GM23248 (cell line): Measurements from ENCODE around the gene CRHR2. TPM values are rescaled to one million over a fixed set of nuclear protein-coding genes. Genes with fewer than 3 reads are reported as not detected.

Experiments used
- DNase-seq: peaks from one replicate; pipeline ENCODE4 v3.0.0-alpha.2; 2015
- H2AFZ ChIP-seq: fragments of 200-600 bp; sonication (generic); 2 replicates; pipeline ENCODE4 v1.6.1; 2016; ENCODE audit warnings: antibody characterized with exemption
- H3F3A ChIP-seq: fragments of 200-600 bp; sonication (generic); 2 replicates; pipeline ENCODE4 v1.6.1; 2016; ENCODE audit warnings: mild to moderate bottlenecking, antibody characterized with exemption, mixed run types; ENCODE audit not compliant: insufficient read depth
- H3K27ac ChIP-seq: fragments of 200-600 bp; sonication (generic); 2 replicates; pipeline ENCODE4 v1.5.1; 2016; ENCODE audit warnings: mild to moderate bottlenecking
- H3K27me3 ChIP-seq: fragments of 200-600 bp; sonication (generic); replicated peaks from 2 replicates; pipeline ENCODE4 v1.6.1; 2016; ENCODE audit warnings: mild to moderate bottlenecking; ENCODE audit not compliant: insufficient read depth
- H3K36me3 ChIP-seq: fragments of 200-600 bp; sonication (generic); 2 replicates; pipeline ENCODE4 v1.6.1; 2016; ENCODE audit warnings: low read depth, mild to moderate bottlenecking
- H3K4me1 ChIP-seq: fragments of 200-600 bp; sonication (generic); 2 replicates; pipeline ENCODE4 v1.6.1; 2016; ENCODE audit warnings: mild to moderate bottlenecking; ENCODE audit not compliant: insufficient read depth
- H3K4me2 ChIP-seq: fragments of 200-600 bp; sonication (generic); one replicate; pipeline ENCODE4 v1.6.1; 2016; ENCODE audit warnings: mild to moderate bottlenecking; ENCODE audit not compliant: unreplicated experiment
- H3K4me3 ChIP-seq: fragments of 200-600 bp; sonication (generic); 2 replicates; pipeline ENCODE4 v1.5.1; 2016; ENCODE audit warnings: mild to moderate bottlenecking
- H3K79me2 ChIP-seq: fragments of 200-600 bp; sonication (generic); 2 replicates; pipeline ENCODE4 v1.6.1; 2016; ENCODE audit warnings: mild to moderate bottlenecking; ENCODE audit not compliant: insufficient read depth
- H3K9ac ChIP-seq: fragments of 200-600 bp; sonication (generic); 2 replicates; pipeline ENCODE4 v1.6.1; 2016; ENCODE audit warnings: mild to moderate bottlenecking
- H3K9me2 ChIP-seq: fragments of 200-600 bp; sonication (generic); 2 replicates; pipeline ENCODE4 v1.6.1; 2016; ENCODE audit warnings: mixed run types, mild to moderate bottlenecking, moderate library complexity; ENCODE audit not compliant: insufficient read depth
- H3K9me3 ChIP-seq: fragments of 200-600 bp; sonication (generic); one replicate; pipeline ENCODE4 v1.6.1; 2017; ENCODE audit warnings: low read depth
- H4K20me1 ChIP-seq: fragments of 200-600 bp; sonication (generic); 2 replicates; pipeline ENCODE4 v1.6.0; 2016; ENCODE audit not compliant: insufficient read depth
- EZH2 ChIP-seq: fragments of 200-600 bp; sonication (generic); IDR thresholded peaks from 2 replicates; pipeline ENCODE4 v1.6.1; 2018; ENCODE audit warnings: antibody characterized with exemption, mild to moderate bottlenecking; ENCODE audit not compliant: insufficient read depth, poor library complexity, severe bottlenecking
- EZH2phosphoT487 ChIP-seq: fragments of 200-600 bp; sonication (generic); IDR thresholded peaks from 2 replicates; pipeline ENCODE4 v1.6.1; 2018; ENCODE audit warnings: antibody characterized with exemption, moderate library complexity, mild to moderate bottlenecking, low read depth; ENCODE audit not compliant: insufficient read depth
- WGBS, 2 experiments: methylation state at CpG; one replicate each; pipeline ENCODE4 v1.1.6; 2015 to 2017; ENCODE audit warnings: low lambda C conversion rate in 2 of 2, low coverage in 1 of 2; ENCODE audit errors: missing lambda C conversion rate in 2 of 2; 5-methylcytosine and 5-hydroxymethylcytosine counted together
- in situ Hi-C: fragments of 300-500 bp; cut with MboI; formaldehyde crosslinking; loops from 2 replicates; pipeline ENCODE4 v1.15.0; 2020
- polyA plus RNA-seq: library from polyadenylated mRNA; unstranded; fragments of >200 nt; fragmentation: Nextera tagmentation; extraction: Ambion mirVana; gene quantifications from 2 replicates; pipeline ENCODE4 v1.2.1, GENCODE V29; 2016
- total RNA-seq: library from RNA; depleted of rRNA; stranded (reverse); fragments of >200 nt; shearing (Covaris generic); gene quantifications from 2 replicates; pipeline ENCODE4 v1.2.3, GENCODE V29; 2014

CRHR2 gene
- total and polyA plus RNA-seq, 2 experiments from 2014 or later: 0.05 TPM; not detected in 1

GRCh38 chr7:30690011-30690410, 7.8 kb upstream of the CRHR2 start:
- Histone ChIP-seq H3K27me3 (peaks cover 13% of the 10 kb centered on the region), H3K36me3 (no peaks in the 10 kb centered on the region), H3K27ac (no peak overlapping the region), H3F3A (no peaks in the 10 kb centered on the region), H3K9me2 (no peaks in the 10 kb centered on the region), H3K4me3 (no peak overlapping the region), H4K20me1 (no peaks in the 10 kb centered on the region), H3K4me1 (no peaks in the 10 kb centered on the region), H3K4me2 (no peak overlapping the region), H3K79me2 (no peaks in the 10 kb centered on the region), H3K9me3 (no peaks in the 10 kb centered on the region), H2AFZ (no peak overlapping the region), H3K9ac (no peak overlapping the region)
- DNase-seq: no peak
- in situ Hi-C loops: no loop called here
- 59 to 69% methylated on average over 7 of the region's 7 CpGs for WGBS, 2 experiments
- TF ChIP-seq EZH2 (no peak), EZH2phosphoT487 (no peak)

GRCh38 chr7:30688718-30689221, 6.5 kb upstream of the CRHR2 start:
- H3K4me1 ChIP-seq: no peaks in the 10 kb centered on the region
- WGBS, 2 experiments: 24 to 28% methylated on average over 5 of the region's 5 CpGs
- in situ Hi-C loops: no loop called here
- TF ChIP-seq EZH2: no peak
- TF ChIP-seq EZH2phosphoT487: no peak
- no peaks in the 10 kb centered on the region for H3F3A ChIP-seq
- H2AFZ ChIP-seq: no peak overlapping the region
- no peak for DNase-seq
- H3K9ac ChIP-seq: no peak overlapping the region
- no peaks in the 10 kb centered on the region for H3K79me2 ChIP-seq
- no peak overlapping the region for H3K27ac ChIP-seq
- H3K27me3 ChIP-seq: peaks cover 25% of the 10 kb centered on the region
- no peaks in the 10 kb centered on the region for H3K36me3 ChIP-seq
- H4K20me1 ChIP-seq: no peaks in the 10 kb centered on the region
- H3K9me3 ChIP-seq: no peaks in the 10 kb centered on the region
- no peak overlapping the region for H3K4me3 ChIP-seq
- H3K4me2 ChIP-seq: no peak overlapping the region
- no peaks in the 10 kb centered on the region for H3K9me2 ChIP-seq

- H3K79me2 ChIP-seq: no peaks in the 10 kb centered on the region
- WGBS, 2 experiments: 33 to 40% methylated on average over 6 of the region's 6 CpGs
- TF ChIP-seq EZH2phosphoT487: no peak
- no peak for TF ChIP-seq EZH2
- in situ Hi-C loops: no loop called here
- H3K27ac ChIP-seq: no peak overlapping the region
- no peaks in the 10 kb centered on the region for H3K36me3 ChIP-seq
- no peak overlapping the region for H3K9ac ChIP-seq
- no peaks in the 10 kb centered on the region for H3F3A ChIP-seq
- H2AFZ ChIP-seq: no peak overlapping the region
- no peak overlapping the region for H3K4me2 ChIP-seq
- no peak for DNase-seq
- peaks cover 36% of the 10 kb centered on the region for H3K27me3 ChIP-seq
- H3K9me3 ChIP-seq: no peaks in the 10 kb centered on the region
- H3K4me3 ChIP-seq: no peak overlapping the region
- no peaks in the 10 kb centered on the region for H3K4me1 ChIP-seq
- H4K20me1 ChIP-seq: no peaks in the 10 kb centered on the region
- no peaks in the 10 kb centered on the region for H3K9me2 ChIP-seq
Measured at GRCh38 chr7:30687604-30688003, 5.3 kb upstream of the CRHR2 start.

GRCh38 chr7:30684351-30684750, 2.1 kb upstream of the CRHR2 start:
- no peak for DNase-seq
- no peaks in the 10 kb centered on the region for H3K36me3 ChIP-seq
- no peak overlapping the region for H3K4me2 ChIP-seq
- no peak overlapping the region for H3K4me3 ChIP-seq
- H4K20me1 ChIP-seq: no peaks in the 10 kb centered on the region
- no peak overlapping the region for H2AFZ ChIP-seq
- 10% methylated on average over 2 of the region's 2 CpGs for WGBS, 2 experiments
- TF ChIP-seq EZH2: no peak
- H3K27me3 ChIP-seq: peaks cover 60% of the 10 kb centered on the region
- no peak overlapping the region for H3K9ac ChIP-seq
- H3K4me1 ChIP-seq: no peaks in the 10 kb centered on the region
- H3K9me2 ChIP-seq: no peaks in the 10 kb centered on the region
- H3F3A ChIP-seq: no peaks in the 10 kb centered on the region
- in situ Hi-C loops: no loop called here
- H3K79me2 ChIP-seq: no peaks in the 10 kb centered on the region
- H3K27ac ChIP-seq: no peak overlapping the region
- no peaks in the 10 kb centered on the region for H3K9me3 ChIP-seq

- H3F3A ChIP-seq: no peaks in the 10 kb centered on the region
- H3K79me2 ChIP-seq: no peaks in the 10 kb centered on the region
- 79 to 92% methylated on average over 3 of the region's 3 CpGs for WGBS, 2 experiments
- no peak for TF ChIP-seq EZH2
- no peak for TF ChIP-seq EZH2phosphoT487
- peaks cover 65% of the 10 kb centered on the region for H3K27me3 ChIP-seq
- no peak overlapping the region for H3K27ac ChIP-seq
- no peaks in the 10 kb centered on the region for H3K9me2 ChIP-seq
- DNase-seq: no peak
- in situ Hi-C loops: no loop called here
- H3K4me3 ChIP-seq: no peak overlapping the region
- H2AFZ ChIP-seq: no peak overlapping the region
- no peaks in the 10 kb centered on the region for H4K20me1 ChIP-seq
- H3K36me3 ChIP-seq: no peaks in the 10 kb centered on the region
- no peak overlapping the region for H3K9ac ChIP-seq
- H3K9me3 ChIP-seq: no peaks in the 10 kb centered on the region
- H3K4me2 ChIP-seq: no peak overlapping the region
- no peaks in the 10 kb centered on the region for H3K4me1 ChIP-seq
Measured at GRCh38 chr7:30683816-30684215, 1.6 kb upstream of the CRHR2 start.
